Liver (tissue), 9 donors: ENCODE measurements around the gene MADD. TPM values are rescaled to one million over a fixed set of nuclear protein-coding genes. Genes with fewer than 3 reads are reported as not detected.

Source experiments
- DNase-seq: peaks from one replicate; pipeline ENCODE4 v3.0.0-alpha.2; 2017; ENCODE audit warnings: low spot score
- H3K27ac ChIP-seq, 2 donors: one replicate each; pipeline ENCODE4 v1.7.0; 2013; ENCODE audit warnings: inconsistent platforms in 2 of 2, low read length in 2 of 2, control low read depth in 1 of 2, low read depth in 1 of 2, mild to moderate bottlenecking in 1 of 2
- H3K27me3 ChIP-seq, 4 donors: one replicate each; pipeline versions ENCODE4 v1.6.1 to v1.7.0; 2013; ENCODE audit warnings: low read length in 3 of 4, inconsistent platforms in 1 of 4, mild to moderate bottlenecking in 1 of 4, moderate library complexity in 1 of 4; ENCODE audit not compliant: control insufficient read depth in 4 of 4, insufficient read depth in 4 of 4
- H3K36me3 ChIP-seq, 4 donors: one replicate each; pipeline versions ENCODE4 v1.6.1 to v1.7.0; 2013; ENCODE audit warnings: low read length in 3 of 4, mild to moderate bottlenecking in 3 of 4, low read depth in 1 of 4, moderate library complexity in 1 of 4; ENCODE audit not compliant: control insufficient read depth in 4 of 4, insufficient read depth in 3 of 4
- H3K4me1 ChIP-seq, 4 donors: one replicate each; pipeline versions ENCODE4 v1.6.1 to v1.7.0; 2013; ENCODE audit warnings: low read length in 3 of 4, mild to moderate bottlenecking in 3 of 4, moderate library complexity in 1 of 4; ENCODE audit not compliant: control insufficient read depth in 4 of 4, insufficient read depth in 4 of 4
- H3K4me3 ChIP-seq, 3 donors: one replicate each; pipeline versions ENCODE4 v1.6.1 to v1.7.0; 2013; ENCODE audit warnings: low read length in 3 of 3, control low read depth in 1 of 3, low read depth in 1 of 3, mild to moderate bottlenecking in 1 of 3
- H3K9ac ChIP-seq, 2 donors: one replicate each; pipeline ENCODE4 v1.7.0; 2013; ENCODE audit warnings: low read length in 2 of 2, mild to moderate bottlenecking in 2 of 2, moderate library complexity in 2 of 2, control low read depth in 1 of 2, low read depth in 1 of 2
- H3K9me3 ChIP-seq, 4 donors: one replicate each; pipeline versions ENCODE4 v1.6.1 to v1.7.0; 2013; ENCODE audit warnings: low read length in 3 of 4; ENCODE audit not compliant: control insufficient read depth in 4 of 4
- EGR1 ChIP-seq, 2 donors: IDR thresholded peaks; 2 replicates each; pipeline ENCODE4 v1.6.1; 2016 to 2018; ENCODE audit warnings: antibody characterized with exemption in 2 of 2, low read depth in 2 of 2
- FOXA2 ChIP-seq: IDR thresholded peaks from 2 replicates; pipeline ENCODE4 v1.6.1; 2016; ENCODE audit warnings: antibody characterized with exemption
- GABPA ChIP-seq, 2 donors: IDR thresholded peaks in 1 of 2; conservative IDR thresholded peaks in 1 of 2; 2 replicates each; pipeline ENCODE4 v1.6.1; 2016; ENCODE audit warnings: antibody characterized with exemption in 2 of 2, mild to moderate bottlenecking in 1 of 2, moderate library complexity in 1 of 2
- HNF4A ChIP-seq, 2 donors: conservative IDR thresholded peaks; 2 replicates each; pipeline ENCODE4 v1.6.1; 2016; ENCODE audit warnings: antibody characterized with exemption in 2 of 2, mild to moderate bottlenecking in 2 of 2
- HNF4G ChIP-seq: IDR thresholded peaks from 2 replicates; pipeline ENCODE4 v1.6.1; 2016; ENCODE audit warnings: antibody characterized with exemption
- JUND ChIP-seq, 2 donors: IDR thresholded peaks; 2 replicates each; pipeline ENCODE4 v1.6.1; 2016; ENCODE audit warnings: antibody characterized with exemption in 2 of 2
- NR2F2 ChIP-seq: IDR thresholded peaks from 2 replicates; pipeline ENCODE4 v1.6.1; 2016; ENCODE audit warnings: antibody characterized with exemption
- RAD21 ChIP-seq, 2 donors: IDR thresholded peaks; 2 replicates each; pipeline ENCODE4 v1.6.1; 2016; ENCODE audit warnings: antibody characterized with exemption in 2 of 2, mild to moderate bottlenecking in 2 of 2
- SP1 ChIP-seq: IDR thresholded peaks from 2 replicates; pipeline ENCODE4 v1.6.1; 2018; ENCODE audit warnings: antibody characterized with exemption, mild to moderate bottlenecking
- YY1 ChIP-seq: IDR thresholded peaks from 2 replicates; pipeline ENCODE4 v1.6.1; 2016; ENCODE audit warnings: antibody characterized with exemption, mild to moderate bottlenecking
- WGBS: extraction: QIAGEN DNeasy Blood & Tissue Kit; methylation state at CpG from one replicate; pipeline ENCODE4 v1.1.7; 2013; 5-methylcytosine and 5-hydroxymethylcytosine counted together
- polyA plus RNA-seq, 2 donors: library from polyadenylated mRNA; stranded (reverse) in 1 of 2; unstranded in 1 of 2; fragments of 200-250 nt in 1 of 2; fragments of >200 nt in 1 of 2; fragmentation: Nextera tagmentation in 1 of 2; extraction: Ambion mirVana in 1 of 2; gene quantifications; one replicate each; pipeline versions ENCODE4 v1.2.1 to v1.2.3, GENCODE V29; 2013 to 2015
- total RNA-seq, 2 donors: library from RNA; depleted of rRNA; stranded (reverse); fragments of >200 nt; gene quantifications; one replicate each; pipeline ENCODE4 v1.2.3, GENCODE V29; 2014
- TF ChIP-seq, protein P1 (sequence below): IDR thresholded peaks from 2 replicates; pipeline ENCODE4 v1.6.1; 2016; ENCODE audit warnings: antibody characterized with exemption
- TF ChIP-seq, protein P2 (sequence below): IDR thresholded peaks from 2 replicates; pipeline ENCODE4 v1.6.1; 2016; ENCODE audit warnings: antibody characterized with exemption
- TF ChIP-seq, protein P3 (sequence below): IDR thresholded peaks from 2 replicates; pipeline ENCODE4 v1.6.1; 2016; ENCODE audit warnings: antibody characterized with exemption, mild to moderate bottlenecking
- TF ChIP-seq, protein P4 (sequence below): IDR thresholded peaks from 2 replicates; pipeline ENCODE4 v1.6.1; 2016; ENCODE audit warnings: antibody characterized with exemption
- TF ChIP-seq, protein P5 (sequence below): fragments of 150-350 bp; IDR thresholded peaks from 2 replicates; pipeline ENCODE4 v1.5.1; 2017; ENCODE audit warnings: improper control_type of control experiment, low read depth, low read length; ENCODE audit not compliant: missing input control
- donor health status: healthy.
- donor health status: healthy.
- donor health status: healthy.
- donor health status: healthy.
- donor health status: healthy.

MADD gene
- total and polyA plus RNA-seq, 4 donors, result 9.9 to 20.5 (median 11.1) TPM

DNA sequence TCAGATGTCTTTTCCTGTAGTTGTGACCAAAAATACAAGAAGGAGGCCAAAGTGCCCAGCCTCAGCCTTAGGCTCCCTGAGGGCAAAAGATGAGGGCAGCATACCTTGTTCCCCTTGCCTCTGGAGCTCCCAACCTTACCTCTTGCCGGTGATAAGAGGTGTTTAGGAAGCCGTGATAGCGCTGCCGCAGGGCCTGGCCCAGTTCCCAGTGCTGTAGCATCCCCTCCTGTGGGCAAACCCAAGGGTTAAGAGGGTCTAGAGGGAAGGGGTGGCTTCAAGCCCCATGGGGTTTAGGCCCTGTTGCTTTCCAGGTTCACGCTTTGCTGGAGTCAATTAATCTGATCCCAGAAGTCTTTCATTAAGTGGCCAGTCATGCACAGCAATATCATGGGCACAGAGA lies 22.4 kb upstream of the MADD start:
- TF ChIP-seq HNF4G (no peak), YY1 (no peak), RAD21 (IDR thresholded peaks at IDR 0.05) (no peak)
- TF ChIP-seq, protein P1, sequence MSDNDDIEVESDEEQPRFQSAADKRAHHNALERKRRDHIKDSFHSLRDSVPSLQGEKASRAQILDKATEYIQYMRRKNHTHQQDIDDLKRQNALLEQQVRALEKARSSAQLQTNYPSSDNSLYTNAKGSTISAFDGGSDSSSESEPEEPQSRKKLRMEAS, result no peak
- TF ChIP-seq, protein P2, sequence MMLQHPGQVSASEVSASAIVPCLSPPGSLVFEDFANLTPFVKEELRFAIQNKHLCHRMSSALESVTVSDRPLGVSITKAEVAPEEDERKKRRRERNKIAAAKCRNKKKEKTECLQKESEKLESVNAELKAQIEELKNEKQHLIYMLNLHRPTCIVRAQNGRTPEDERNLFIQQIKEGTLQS, result no peak
- WGBS, result 53% methylated on average over 5 of the region's 5 CpGs
- Histone ChIP-seq H3K4me1 (peaks cover 13 to 63% (median 44%) of the 10 kb centered on the region in 4 donors), H3K4me3 (peak overlapping the region; percentile 79 to 99 (median 96)), H3K9ac (no peak overlapping the region), H3K36me3 (peaks cover 2 to 9% (median 3%) of the 10 kb centered on the region in 4 donors), H3K27ac (peak overlapping the region in 1 of 2 donors; percentile 13), H3K27me3 (no peaks in the 10 kb centered on the region), H3K9me3 (no peaks in the 10 kb centered on the region)
- no peak for DNase-seq

DNA sequence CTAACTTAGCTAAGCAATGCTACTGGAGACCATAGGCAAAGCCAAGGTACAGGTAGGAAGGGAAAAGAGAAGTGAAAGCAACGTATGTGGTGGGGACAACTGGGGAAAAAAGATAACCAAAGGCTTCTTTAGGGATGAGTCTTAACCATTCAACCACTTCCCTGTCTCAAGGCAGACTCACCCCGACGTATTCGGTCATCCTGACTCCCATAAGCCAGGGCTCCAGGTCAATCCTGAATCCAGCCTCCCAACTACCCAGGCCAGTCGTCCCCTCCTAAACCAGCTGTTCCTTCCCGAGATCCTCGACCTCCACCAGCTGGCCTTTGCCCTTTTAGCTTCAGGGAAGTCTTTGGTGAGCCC lies 21.6 kb upstream of the MADD start:
- Histone ChIP-seq H3K4me3 (peak overlapping the region; percentile 79 to 99 (median 96)), H3K27me3 (no peaks in the 10 kb centered on the region), H3K36me3 (peaks cover 0 to 7% (median 1%) of the 10 kb centered on the region in 4 donors), H3K9ac (peak overlapping the region; percentile 82 to 85), H3K27ac (peak overlapping the region; percentile 95 to 96), H3K9me3 (no peaks in the 10 kb centered on the region), H3K4me1 (peaks cover 9 to 57% (median 38%) of the 10 kb centered on the region in 4 donors)
- no peak for DNase-seq
- WGBS, result under 1% methylated on average over 7 of the region's 7 CpGs
- no peak for TF ChIP-seq EGR1 (IDR thresholded peaks at IDR 0.05; ENCODE audit: low read depth in 2 of 2)
- TF ChIP-seq FOXA2, result no peak
- TF ChIP-seq, protein P1, result no peak
- no peak for TF ChIP-seq NR2F2
- TF ChIP-seq GABPA (IDR thresholded peaks at IDR 0.05 in 1 of 2, conservative IDR thresholded peaks at IDR 0.05 in 1 of 2), result no peak
- TF ChIP-seq HNF4A (conservative IDR thresholded peaks at IDR 0.05), result no peak
- TF ChIP-seq YY1, result no peak
- TF ChIP-seq SP1, result no peak
- TF ChIP-seq, protein P3, sequence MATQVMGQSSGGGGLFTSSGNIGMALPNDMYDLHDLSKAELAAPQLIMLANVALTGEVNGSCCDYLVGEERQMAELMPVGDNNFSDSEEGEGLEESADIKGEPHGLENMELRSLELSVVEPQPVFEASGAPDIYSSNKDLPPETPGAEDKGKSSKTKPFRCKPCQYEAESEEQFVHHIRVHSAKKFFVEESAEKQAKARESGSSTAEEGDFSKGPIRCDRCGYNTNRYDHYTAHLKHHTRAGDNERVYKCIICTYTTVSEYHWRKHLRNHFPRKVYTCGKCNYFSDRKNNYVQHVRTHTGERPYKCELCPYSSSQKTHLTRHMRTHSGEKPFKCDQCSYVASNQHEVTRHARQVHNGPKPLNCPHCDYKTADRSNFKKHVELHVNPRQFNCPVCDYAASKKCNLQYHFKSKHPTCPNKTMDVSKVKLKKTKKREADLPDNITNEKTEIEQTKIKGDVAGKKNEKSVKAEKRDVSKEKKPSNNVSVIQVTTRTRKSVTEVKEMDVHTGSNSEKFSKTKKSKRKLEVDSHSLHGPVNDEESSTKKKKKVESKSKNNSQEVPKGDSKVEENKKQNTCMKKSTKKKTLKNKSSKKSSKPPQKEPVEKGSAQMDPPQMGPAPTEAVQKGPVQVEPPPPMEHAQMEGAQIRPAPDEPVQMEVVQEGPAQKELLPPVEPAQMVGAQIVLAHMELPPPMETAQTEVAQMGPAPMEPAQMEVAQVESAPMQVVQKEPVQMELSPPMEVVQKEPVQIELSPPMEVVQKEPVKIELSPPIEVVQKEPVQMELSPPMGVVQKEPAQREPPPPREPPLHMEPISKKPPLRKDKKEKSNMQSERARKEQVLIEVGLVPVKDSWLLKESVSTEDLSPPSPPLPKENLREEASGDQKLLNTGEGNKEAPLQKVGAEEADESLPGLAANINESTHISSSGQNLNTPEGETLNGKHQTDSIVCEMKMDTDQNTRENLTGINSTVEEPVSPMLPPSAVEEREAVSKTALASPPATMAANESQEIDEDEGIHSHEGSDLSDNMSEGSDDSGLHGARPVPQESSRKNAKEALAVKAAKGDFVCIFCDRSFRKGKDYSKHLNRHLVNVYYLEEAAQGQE, result no peak
- TF ChIP-seq, protein P4, sequence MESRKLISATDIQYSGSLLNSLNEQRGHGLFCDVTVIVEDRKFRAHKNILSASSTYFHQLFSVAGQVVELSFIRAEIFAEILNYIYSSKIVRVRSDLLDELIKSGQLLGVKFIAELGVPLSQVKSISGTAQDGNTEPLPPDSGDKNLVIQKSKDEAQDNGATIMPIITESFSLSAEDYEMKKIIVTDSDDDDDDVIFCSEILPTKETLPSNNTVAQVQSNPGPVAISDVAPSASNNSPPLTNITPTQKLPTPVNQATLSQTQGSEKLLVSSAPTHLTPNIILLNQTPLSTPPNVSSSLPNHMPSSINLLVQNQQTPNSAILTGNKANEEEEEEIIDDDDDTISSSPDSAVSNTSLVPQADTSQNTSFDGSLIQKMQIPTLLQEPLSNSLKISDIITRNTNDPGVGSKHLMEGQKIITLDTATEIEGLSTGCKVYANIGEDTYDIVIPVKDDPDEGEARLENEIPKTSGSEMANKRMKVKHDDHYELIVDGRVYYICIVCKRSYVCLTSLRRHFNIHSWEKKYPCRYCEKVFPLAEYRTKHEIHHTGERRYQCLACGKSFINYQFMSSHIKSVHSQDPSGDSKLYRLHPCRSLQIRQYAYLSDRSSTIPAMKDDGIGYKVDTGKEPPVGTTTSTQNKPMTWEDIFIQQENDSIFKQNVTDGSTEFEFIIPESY, result no peak
- no peak for TF ChIP-seq HNF4G
- TF ChIP-seq, protein P5, sequence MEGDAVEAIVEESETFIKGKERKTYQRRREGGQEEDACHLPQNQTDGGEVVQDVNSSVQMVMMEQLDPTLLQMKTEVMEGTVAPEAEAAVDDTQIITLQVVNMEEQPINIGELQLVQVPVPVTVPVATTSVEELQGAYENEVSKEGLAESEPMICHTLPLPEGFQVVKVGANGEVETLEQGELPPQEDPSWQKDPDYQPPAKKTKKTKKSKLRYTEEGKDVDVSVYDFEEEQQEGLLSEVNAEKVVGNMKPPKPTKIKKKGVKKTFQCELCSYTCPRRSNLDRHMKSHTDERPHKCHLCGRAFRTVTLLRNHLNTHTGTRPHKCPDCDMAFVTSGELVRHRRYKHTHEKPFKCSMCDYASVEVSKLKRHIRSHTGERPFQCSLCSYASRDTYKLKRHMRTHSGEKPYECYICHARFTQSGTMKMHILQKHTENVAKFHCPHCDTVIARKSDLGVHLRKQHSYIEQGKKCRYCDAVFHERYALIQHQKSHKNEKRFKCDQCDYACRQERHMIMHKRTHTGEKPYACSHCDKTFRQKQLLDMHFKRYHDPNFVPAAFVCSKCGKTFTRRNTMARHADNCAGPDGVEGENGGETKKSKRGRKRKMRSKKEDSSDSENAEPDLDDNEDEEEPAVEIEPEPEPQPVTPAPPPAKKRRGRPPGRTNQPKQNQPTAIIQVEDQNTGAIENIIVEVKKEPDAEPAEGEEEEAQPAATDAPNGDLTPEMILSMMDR, result no peak
- no peak for TF ChIP-seq JUND (IDR thresholded peaks at IDR 0.05)
